GM23248 (cell line): Measurements from ENCODE around the gene HEMGN. TPM values are rescaled to one million over a fixed set of nuclear protein-coding genes. Genes with fewer than 3 reads are reported as not detected.
"Not testable (repeated sequence)": the region's sequence is repeated elsewhere in the genome, so short reads cannot be mapped to it uniquely, and the experiment has no call there.

Experiments
- DNase-seq: peaks from one replicate; pipeline ENCODE4 v3.0.0-alpha.2; 2015
- H2AFZ ChIP-seq: fragments of 200-600 bp; sonication (generic); 2 replicates; pipeline ENCODE4 v1.6.1; 2016; ENCODE audit warnings: antibody characterized with exemption
- H3F3A ChIP-seq: fragments of 200-600 bp; sonication (generic); 2 replicates; pipeline ENCODE4 v1.6.1; 2016; ENCODE audit warnings: mild to moderate bottlenecking, antibody characterized with exemption, mixed run types; ENCODE audit not compliant: insufficient read depth
- H3K27ac ChIP-seq: fragments of 200-600 bp; sonication (generic); 2 replicates; pipeline ENCODE4 v1.5.1; 2016; ENCODE audit warnings: mild to moderate bottlenecking
- H3K27me3 ChIP-seq: fragments of 200-600 bp; sonication (generic); replicated peaks from 2 replicates; pipeline ENCODE4 v1.6.1; 2016; ENCODE audit warnings: mild to moderate bottlenecking; ENCODE audit not compliant: insufficient read depth
- H3K36me3 ChIP-seq: fragments of 200-600 bp; sonication (generic); 2 replicates; pipeline ENCODE4 v1.6.1; 2016; ENCODE audit warnings: low read depth, mild to moderate bottlenecking
- H3K4me1 ChIP-seq: fragments of 200-600 bp; sonication (generic); 2 replicates; pipeline ENCODE4 v1.6.1; 2016; ENCODE audit warnings: mild to moderate bottlenecking; ENCODE audit not compliant: insufficient read depth
- H3K4me2 ChIP-seq: fragments of 200-600 bp; sonication (generic); one replicate; pipeline ENCODE4 v1.6.1; 2016; ENCODE audit warnings: mild to moderate bottlenecking; ENCODE audit not compliant: unreplicated experiment
- H3K4me3 ChIP-seq: fragments of 200-600 bp; sonication (generic); 2 replicates; pipeline ENCODE4 v1.5.1; 2016; ENCODE audit warnings: mild to moderate bottlenecking
- H3K79me2 ChIP-seq: fragments of 200-600 bp; sonication (generic); 2 replicates; pipeline ENCODE4 v1.6.1; 2016; ENCODE audit warnings: mild to moderate bottlenecking; ENCODE audit not compliant: insufficient read depth
- H3K9ac ChIP-seq: fragments of 200-600 bp; sonication (generic); 2 replicates; pipeline ENCODE4 v1.6.1; 2016; ENCODE audit warnings: mild to moderate bottlenecking
- H3K9me2 ChIP-seq: fragments of 200-600 bp; sonication (generic); 2 replicates; pipeline ENCODE4 v1.6.1; 2016; ENCODE audit warnings: mixed run types, mild to moderate bottlenecking, moderate library complexity; ENCODE audit not compliant: insufficient read depth
- H3K9me3 ChIP-seq: fragments of 200-600 bp; sonication (generic); one replicate; pipeline ENCODE4 v1.6.1; 2017; ENCODE audit warnings: low read depth
- H4K20me1 ChIP-seq: fragments of 200-600 bp; sonication (generic); 2 replicates; pipeline ENCODE4 v1.6.0; 2016; ENCODE audit not compliant: insufficient read depth
- EZH2 ChIP-seq: fragments of 200-600 bp; sonication (generic); IDR thresholded peaks from 2 replicates; pipeline ENCODE4 v1.6.1; 2018; ENCODE audit warnings: antibody characterized with exemption, mild to moderate bottlenecking; ENCODE audit not compliant: insufficient read depth, poor library complexity, severe bottlenecking
- EZH2phosphoT487 ChIP-seq: fragments of 200-600 bp; sonication (generic); IDR thresholded peaks from 2 replicates; pipeline ENCODE4 v1.6.1; 2018; ENCODE audit warnings: antibody characterized with exemption, moderate library complexity, mild to moderate bottlenecking, low read depth; ENCODE audit not compliant: insufficient read depth
- WGBS, 2 experiments: methylation state at CpG; one replicate each; pipeline ENCODE4 v1.1.6; 2015 to 2017; ENCODE audit warnings: low lambda C conversion rate in 2 of 2, low coverage in 1 of 2; ENCODE audit errors: missing lambda C conversion rate in 2 of 2; 5-methylcytosine and 5-hydroxymethylcytosine counted together
- in situ Hi-C: fragments of 300-500 bp; cut with MboI; formaldehyde crosslinking; loops from 2 replicates; pipeline ENCODE4 v1.15.0; 2020
- polyA plus RNA-seq: library from polyadenylated mRNA; unstranded; fragments of >200 nt; fragmentation: Nextera tagmentation; extraction: Ambion mirVana; gene quantifications from 2 replicates; pipeline ENCODE4 v1.2.1, GENCODE V29; 2016
- total RNA-seq: library from RNA; depleted of rRNA; stranded (reverse); fragments of >200 nt; shearing (Covaris generic); gene quantifications from 2 replicates; pipeline ENCODE4 v1.2.3, GENCODE V29; 2014

The HEMGN gene
- total and polyA plus RNA-seq, 2 experiments from 2014 or later = not detected

GRCh38 chr9:97963232-97963631 is 25.3 kb upstream of the HEMGN start:
- Histone ChIP-seq H3K36me3 (no peaks in the 10 kb centered on the region), H3K27me3 (peaks cover 5% of the 10 kb centered on the region; the same call in 1 of the 2 replicates), H3K4me1 (peaks cover 10% of the 10 kb centered on the region), H3K9ac (no peak overlapping the region), H3K79me2 (no peaks in the 10 kb centered on the region), H4K20me1 (no peaks in the 10 kb centered on the region), H3K9me3 (no peaks in the 10 kb centered on the region), H3F3A (peaks cover 15% of the 10 kb centered on the region), H2AFZ (no peak overlapping the region), H3K4me3 (no peak overlapping the region), H3K9me2 (no peaks in the 10 kb centered on the region), H3K4me2 (no peak overlapping the region), H3K27ac (no peak overlapping the region)
- in situ Hi-C loops = no loop called here
- no peak for DNase-seq
- no peak for TF ChIP-seq EZH2
- no peak for TF ChIP-seq EZH2phosphoT487
- 41% methylated on average over 2 of the region's 2 CpGs for WGBS, 2 experiments

GRCh38 chr9:97962575-97962974 is 24.6 kb upstream of the HEMGN start:
- no peaks in the 10 kb centered on the region for H3K9me2 ChIP-seq
- H2AFZ ChIP-seq = no peak overlapping the region
- H4K20me1 ChIP-seq = no peaks in the 10 kb centered on the region
- DNase-seq = no peak
- H3K27me3 ChIP-seq = peaks cover 5% of the 10 kb centered on the region; the same call in 1 of the 2 replicates
- no peaks in the 10 kb centered on the region for H3K36me3 ChIP-seq
- no peaks in the 10 kb centered on the region for H3K79me2 ChIP-seq
- H3K4me3 ChIP-seq = no peak overlapping the region
- 73 to 79% methylated on average over 5 of the region's 5 CpGs for WGBS, 2 experiments
- peaks cover 16% of the 10 kb centered on the region for H3F3A ChIP-seq
- TF ChIP-seq EZH2 = no peak
- no peak for TF ChIP-seq EZH2phosphoT487
- H3K9ac ChIP-seq = no peak overlapping the region
- in situ Hi-C loops = no loop called here
- peaks cover 10% of the 10 kb centered on the region for H3K4me1 ChIP-seq
- no peak overlapping the region for H3K27ac ChIP-seq
- no peaks in the 10 kb centered on the region for H3K9me3 ChIP-seq
- H3K4me2 ChIP-seq = no peak overlapping the region

- WGBS, 2 experiments = 72 to 74% methylated on average over 4 of the region's 4 CpGs
- no peak for DNase-seq
These were observed 24.2 kb upstream of the HEMGN start for GRCh38 chr9:97962136-97962535.

GRCh38 chr9:97961361-97961760 is 23.4 kb upstream of the HEMGN start:
- peaks cover 10% of the 10 kb centered on the region for H3K4me1 ChIP-seq
- peaks cover 2% of the 10 kb centered on the region; the same call in 1 of the 2 replicates for H3K27me3 ChIP-seq
- TF ChIP-seq EZH2 (no peak), EZH2phosphoT487 (no peak)
- H3K9ac ChIP-seq = no peak overlapping the region
- no peaks in the 10 kb centered on the region for H3K9me2 ChIP-seq
- WGBS, 2 experiments = 93 to 97% methylated on average over 2 of the region's 2 CpGs
- no peaks in the 10 kb centered on the region for H3K9me3 ChIP-seq
- in situ Hi-C loops = no loop called here
- H3K4me2 ChIP-seq = no peak overlapping the region
- H4K20me1 ChIP-seq = no peaks in the 10 kb centered on the region
- H3K4me3 ChIP-seq = no peak overlapping the region
- no peak overlapping the region for H3K27ac ChIP-seq
- H2AFZ ChIP-seq = no peak overlapping the region
- H3K36me3 ChIP-seq = no peaks in the 10 kb centered on the region
- no peak for DNase-seq
- H3K79me2 ChIP-seq = no peaks in the 10 kb centered on the region
- H3F3A ChIP-seq = peaks cover 16% of the 10 kb centered on the region

More at GRCh38 chr9:97962136-97962535, 24.2 kb upstream of the HEMGN start:
- Histone ChIP-seq H3K9ac (no peak overlapping the region), H3K27me3 (peaks cover 5% of the 10 kb centered on the region; the same call in 1 of the 2 replicates), H3K36me3 (no peaks in the 10 kb centered on the region), H3K4me2 (no peak overlapping the region), H3K9me3 (no peaks in the 10 kb centered on the region), H3F3A (peaks cover 16% of the 10 kb centered on the region), H3K79me2 (no peaks in the 10 kb centered on the region), H3K4me1 (peaks cover 10% of the 10 kb centered on the region), H3K9me2 (no peaks in the 10 kb centered on the region), H2AFZ (no peak overlapping the region), H3K4me3 (no peak overlapping the region), H4K20me1 (no peaks in the 10 kb centered on the region), H3K27ac (no peak overlapping the region)
- TF ChIP-seq EZH2 = no peak
- TF ChIP-seq EZH2phosphoT487 = no peak
- in situ Hi-C loops = no loop called here

- DNase-seq, H3K27me3 ChIP-seq, H3K9me3 ChIP-seq, H3K4me3 ChIP-seq, H3K27ac ChIP-seq, H3K4me1 ChIP-seq, H3K9ac ChIP-seq, H2AFZ ChIP-seq, H3K36me3 ChIP-seq, H3K4me2 ChIP-seq, H3K9me2 ChIP-seq, in situ Hi-C loops, H3K79me2 ChIP-seq, H4K20me1 ChIP-seq: not testable (repeated sequence)
- H3F3A ChIP-seq = peaks cover 16% of the 10 kb centered on the region
- WGBS, 2 experiments = 80 to 85% methylated on average over 9 of the region's 9 CpGs
These were observed 22.8 kb upstream of the HEMGN start for GRCh38 chr9:97960678-97961328.
